ENCODE data around the gene SETD1B.

- TF ChIP-seq ZNF70 (CRISPR knock-in tag; IDR thresholded peaks at IDR 0.05) (no peak), ESRRG (CRISPR knock-in tag; IDR thresholded peaks at IDR 0.05) (no peak), PPARA (CRISPR knock-in tag; IDR thresholded peaks at IDR 0.05; ENCODE audit: borderline replicate concordance) (no peak), ZFP3 (CRISPR knock-in tag; IDR thresholded peaks at IDR 0.05) (no peak)
Measured at GRCh38 chr12:121812921-121813896, 9.4 kb downstream of the SETD1B start.
